ENCODE data around the gene FAM177B.
A peak's percentile ranks its signal among the peaks of the same experiment; 100 is the strongest.

Gene FAM177B

DNA sequence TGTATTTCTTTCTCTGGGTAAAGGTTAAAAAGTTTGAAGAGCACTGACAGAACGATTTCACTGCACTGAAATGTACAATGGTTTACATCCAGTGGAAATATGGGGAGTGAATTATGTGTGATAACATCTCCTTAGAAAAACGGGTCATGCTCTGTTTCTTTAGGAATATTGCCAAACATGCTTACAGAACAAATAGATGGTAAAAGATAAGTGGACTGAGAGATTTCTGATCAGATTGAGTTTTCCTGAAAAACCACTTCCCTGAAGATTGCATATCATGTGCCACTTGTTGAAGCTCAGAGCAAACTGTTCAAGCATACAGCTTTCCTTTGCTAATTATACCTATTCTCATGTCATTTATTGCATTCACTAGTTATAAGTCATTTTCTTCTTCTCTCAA lies 47.9 kb downstream of the FAM177B start:
- no peak for DNase-seq (ENCODE audit: low read depth)
- no peak overlapping the region for H3K4me3 ChIP-seq (ENCODE audit: low read length)
- TF ChIP-seq, protein P1, sequence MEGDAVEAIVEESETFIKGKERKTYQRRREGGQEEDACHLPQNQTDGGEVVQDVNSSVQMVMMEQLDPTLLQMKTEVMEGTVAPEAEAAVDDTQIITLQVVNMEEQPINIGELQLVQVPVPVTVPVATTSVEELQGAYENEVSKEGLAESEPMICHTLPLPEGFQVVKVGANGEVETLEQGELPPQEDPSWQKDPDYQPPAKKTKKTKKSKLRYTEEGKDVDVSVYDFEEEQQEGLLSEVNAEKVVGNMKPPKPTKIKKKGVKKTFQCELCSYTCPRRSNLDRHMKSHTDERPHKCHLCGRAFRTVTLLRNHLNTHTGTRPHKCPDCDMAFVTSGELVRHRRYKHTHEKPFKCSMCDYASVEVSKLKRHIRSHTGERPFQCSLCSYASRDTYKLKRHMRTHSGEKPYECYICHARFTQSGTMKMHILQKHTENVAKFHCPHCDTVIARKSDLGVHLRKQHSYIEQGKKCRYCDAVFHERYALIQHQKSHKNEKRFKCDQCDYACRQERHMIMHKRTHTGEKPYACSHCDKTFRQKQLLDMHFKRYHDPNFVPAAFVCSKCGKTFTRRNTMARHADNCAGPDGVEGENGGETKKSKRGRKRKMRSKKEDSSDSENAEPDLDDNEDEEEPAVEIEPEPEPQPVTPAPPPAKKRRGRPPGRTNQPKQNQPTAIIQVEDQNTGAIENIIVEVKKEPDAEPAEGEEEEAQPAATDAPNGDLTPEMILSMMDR (IDR thresholded peaks at IDR 0.05; ENCODE audit: insufficient read depth, low read depth, low read length, missing control alignments) = no peak

DNA sequence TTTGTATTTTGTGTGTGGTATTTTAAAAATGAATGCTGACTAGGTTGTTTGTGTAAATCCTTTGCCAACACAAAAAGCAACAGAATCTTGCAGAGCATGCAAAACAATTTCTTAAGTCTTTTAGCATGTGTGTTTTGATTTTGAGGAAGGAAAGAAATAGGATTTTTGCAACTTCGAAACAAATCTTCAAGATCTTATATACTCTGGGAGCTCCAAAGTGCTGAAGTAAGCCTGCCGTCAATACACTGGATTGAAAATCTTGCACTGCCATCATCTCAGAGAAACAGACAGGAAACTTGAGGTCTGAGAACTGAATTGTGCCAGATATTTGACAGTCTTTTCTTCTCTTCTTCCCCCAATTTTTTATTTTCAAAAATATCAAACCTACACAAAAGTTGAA lies 48.5 kb downstream of the FAM177B start:
- TF ChIP-seq, protein P1 (IDR thresholded peaks at IDR 0.05; ENCODE audit: insufficient read depth, low read depth, low read length, missing control alignments) = no peak
- no peak for DNase-seq (ENCODE audit: low read depth)
- H3K4me3 ChIP-seq (ENCODE audit: low read length) = no peak overlapping the region

DNA sequence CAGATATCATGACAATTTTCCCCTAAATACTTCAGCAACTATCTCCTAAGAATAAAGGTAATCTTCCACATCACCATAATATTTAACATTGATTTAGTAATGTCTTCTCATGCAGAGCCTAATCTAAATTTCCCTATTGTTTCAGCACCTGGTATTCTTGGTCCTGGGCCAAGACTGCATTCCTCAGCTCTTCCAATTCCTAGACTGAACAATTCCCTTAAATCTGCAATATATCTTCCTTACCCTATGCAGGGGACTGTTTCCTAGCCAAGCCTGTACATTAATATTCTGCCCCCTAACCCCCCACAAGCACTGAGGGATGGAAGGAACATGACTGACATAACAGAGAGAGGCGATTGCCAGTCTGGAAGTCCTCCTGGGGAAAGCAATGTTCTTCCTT lies 49.1 kb downstream of the FAM177B start:
- no peak overlapping the region for H3K4me3 ChIP-seq (ENCODE audit: low read length)
- TF ChIP-seq, protein P1 (IDR thresholded peaks at IDR 0.05; ENCODE audit: insufficient read depth, low read depth, low read length, missing control alignments) = no peak
- peak; percentile 55 for DNase-seq (ENCODE audit: low read depth)

DNA sequence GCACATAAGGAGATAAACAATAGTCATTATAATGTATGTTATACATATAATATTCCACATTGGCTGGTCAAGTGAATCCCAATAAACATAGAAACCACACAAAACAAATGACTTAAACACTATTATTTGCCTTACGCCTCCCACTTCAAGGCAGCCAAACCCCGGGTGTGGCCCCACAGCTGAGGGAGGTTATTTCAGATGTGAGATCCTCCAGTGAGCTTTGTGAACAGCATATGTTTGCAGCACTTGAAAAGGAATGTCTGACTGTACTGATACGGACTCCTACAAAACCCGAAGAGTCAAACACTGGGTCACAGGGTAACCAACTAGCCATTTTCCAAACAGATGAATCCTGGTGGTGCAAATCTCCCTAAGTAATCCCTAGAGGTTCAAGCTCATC lies 50.7 kb downstream of the FAM177B start:
- DNase-seq (ENCODE audit: low read depth) = no peak
- TF ChIP-seq, protein P1 (IDR thresholded peaks at IDR 0.05; ENCODE audit: insufficient read depth, low read depth, low read length, missing control alignments) = no peak

DNA sequence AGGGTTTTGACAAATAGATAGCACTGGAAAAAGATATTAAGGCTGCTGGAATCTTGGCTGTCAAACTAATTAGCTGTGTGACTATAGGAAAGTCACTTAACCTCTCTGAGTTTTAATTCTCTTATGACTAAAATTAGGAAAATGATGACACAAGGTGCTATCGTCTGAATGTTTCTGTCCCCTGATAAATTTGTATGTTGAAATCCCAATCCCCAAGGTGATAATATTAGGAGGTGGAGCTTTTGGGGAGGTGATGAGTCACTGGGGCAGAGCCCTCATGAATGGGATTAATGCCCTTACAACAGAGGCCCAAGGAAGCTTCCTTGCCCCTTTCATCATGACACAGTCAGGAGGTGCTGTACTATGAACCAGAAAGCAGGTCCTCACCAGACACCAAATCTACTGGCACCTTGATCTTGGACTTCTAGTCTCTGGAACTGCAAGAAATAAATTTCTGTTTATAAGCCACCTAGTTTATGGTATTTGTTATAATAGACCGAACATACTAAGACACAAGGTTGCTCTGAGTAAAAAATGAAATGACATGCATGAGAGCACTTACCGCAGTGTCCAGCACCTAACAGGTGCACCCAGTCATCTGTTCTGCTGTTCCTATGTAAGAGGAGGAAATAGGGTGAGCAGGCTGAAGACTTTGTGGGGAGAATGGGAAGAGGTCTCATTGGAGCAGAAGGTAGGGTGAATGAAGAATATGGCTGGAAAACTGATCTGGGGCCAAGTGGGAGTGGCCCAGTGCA lies 51.6 kb downstream of the FAM177B start:
- no peak overlapping the region for H3K4me3 ChIP-seq (ENCODE audit: low read length)
- TF ChIP-seq, protein P1 (IDR thresholded peaks at IDR 0.05; ENCODE audit: insufficient read depth, low read depth, low read length, missing control alignments) = no peak
- peak; percentile 55 for DNase-seq (ENCODE audit: low read depth)

More for the DNA sequence above, 50.7 kb downstream of the FAM177B start:
- no peak overlapping the region for H3K4me3 ChIP-seq (ENCODE audit: low read length)

DNA sequence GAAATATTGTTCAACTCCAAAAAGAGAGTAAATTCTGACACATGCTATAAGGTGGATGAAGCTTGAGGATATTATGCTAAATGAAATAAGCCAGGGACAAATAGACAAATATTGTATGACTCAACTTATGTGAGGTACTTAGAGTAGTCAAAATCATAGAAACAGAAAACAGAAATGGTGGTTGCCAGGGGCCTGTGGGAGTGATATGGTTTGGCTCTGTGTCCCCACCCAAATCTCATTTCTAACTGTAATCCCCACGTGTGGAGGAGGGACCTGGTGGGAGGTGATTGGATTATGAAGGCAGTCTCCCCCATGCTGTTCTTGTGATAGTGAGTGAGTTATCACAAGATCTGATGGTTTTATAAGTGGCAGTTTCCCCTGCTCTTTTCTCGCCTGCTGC lies 53.1 kb downstream of the FAM177B start:
- TF ChIP-seq, protein P1 (IDR thresholded peaks at IDR 0.05; ENCODE audit: insufficient read depth, low read depth, low read length, missing control alignments) = no peak
- DNase-seq (ENCODE audit: low read depth) = no peak
- H3K4me3 ChIP-seq (ENCODE audit: low read length) = no peak overlapping the region

DNA sequence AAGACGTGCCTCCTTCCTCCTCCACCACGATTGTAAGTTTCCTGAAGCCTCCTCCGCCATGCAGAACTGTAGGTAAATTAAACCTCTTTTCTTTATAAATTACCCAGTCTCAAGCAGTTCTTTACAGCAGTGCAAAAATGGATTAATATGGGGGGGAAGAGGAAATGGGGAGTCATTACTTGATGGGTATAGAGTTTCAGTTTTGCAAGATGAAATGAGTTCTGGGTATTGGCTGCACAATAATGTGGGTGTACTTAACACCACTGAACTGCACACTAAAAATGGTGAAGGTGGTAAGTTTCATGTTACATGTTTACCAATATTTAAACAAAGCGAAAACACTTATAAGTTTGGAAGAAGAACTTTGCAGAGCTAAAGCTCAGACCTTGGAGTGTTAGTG lies 53.5 kb downstream of the FAM177B start:
- TF ChIP-seq, protein P1 (IDR thresholded peaks at IDR 0.05; ENCODE audit: insufficient read depth, low read depth, low read length, missing control alignments) = no peak

More for the DNA sequence above, 53.5 kb downstream of the FAM177B start:
- DNase-seq (ENCODE audit: low read depth) = no peak
- H3K4me3 ChIP-seq (ENCODE audit: low read length) = no peak overlapping the region

Measured in epithelial cell of esophagus (primary cell).